Measurements from ENCODE around the gene CDHR4.
"Not testable (repeated sequence)": the region's sequence is repeated elsewhere in the genome, so short reads cannot be mapped to it uniquely, and the experiment has no call there.

CDHR4 gene

DNA sequence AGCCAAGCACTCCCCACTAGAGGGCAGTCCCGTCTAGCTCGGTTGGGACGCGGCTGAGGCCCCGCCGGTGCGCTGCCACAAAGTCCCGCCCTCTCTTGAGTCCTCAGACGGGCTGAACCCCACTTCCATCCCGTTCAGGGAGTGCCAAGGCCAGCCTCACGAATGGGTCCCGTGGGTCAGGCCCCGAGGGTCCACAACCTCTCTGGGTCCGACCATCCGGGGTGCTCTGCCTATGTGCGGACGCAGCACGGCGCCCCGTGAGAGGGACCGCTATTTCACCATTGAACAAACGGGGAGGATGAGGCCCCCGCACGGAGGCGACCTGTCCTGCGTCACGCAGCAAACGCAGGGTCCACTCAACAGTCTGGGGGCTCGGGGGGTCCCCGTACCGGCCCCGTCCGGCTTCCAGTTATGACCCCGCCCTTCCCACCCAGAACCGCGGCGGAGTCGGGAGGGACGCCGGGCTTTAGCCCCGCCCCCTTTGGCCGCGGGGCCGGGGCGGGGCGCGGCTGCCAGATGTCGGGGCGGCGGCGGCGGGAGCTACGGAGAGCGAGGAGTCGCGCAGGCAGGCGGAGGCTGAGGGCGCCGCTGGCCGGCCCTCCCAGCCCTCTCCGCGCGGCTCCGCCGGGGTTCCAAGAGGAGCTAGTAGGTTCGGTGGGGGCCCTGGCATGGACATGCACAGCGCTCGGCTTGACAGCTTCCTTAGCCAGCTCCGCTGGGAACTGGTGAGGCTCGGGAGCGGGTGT lies 3.2 kb upstream of the CDHR4 start, which contains the start of gene INKA1:
Gene INKA1, plus strand, starts transcription at position 543 of the 746 bp plus-strand sequence. Its CDS starts 132 bp downstream, at position 675.
- peak; percentile 83 for DNase-seq

- DNase-seq = no peak
Measured at GRCh38 chr3:49801160-49801559, 1.5 kb upstream of the CDHR4 start.

- DNase-seq = no peak
Measured at GRCh38 chr3:49799105-49799504, 568 bp downstream of the CDHR4 start.

- no peak for DNase-seq
Measured at GRCh38 chr3:49794926-49795905, 4.5 kb downstream of the CDHR4 start.

- no peak for DNase-seq
Measured at GRCh38 chr3:49794431-49794830, 5.2 kb downstream of the CDHR4 start.

- DNase-seq = no peak
Measured at GRCh38 chr3:49793486-49794085, 6.1 kb downstream of the CDHR4 start.

DNA sequence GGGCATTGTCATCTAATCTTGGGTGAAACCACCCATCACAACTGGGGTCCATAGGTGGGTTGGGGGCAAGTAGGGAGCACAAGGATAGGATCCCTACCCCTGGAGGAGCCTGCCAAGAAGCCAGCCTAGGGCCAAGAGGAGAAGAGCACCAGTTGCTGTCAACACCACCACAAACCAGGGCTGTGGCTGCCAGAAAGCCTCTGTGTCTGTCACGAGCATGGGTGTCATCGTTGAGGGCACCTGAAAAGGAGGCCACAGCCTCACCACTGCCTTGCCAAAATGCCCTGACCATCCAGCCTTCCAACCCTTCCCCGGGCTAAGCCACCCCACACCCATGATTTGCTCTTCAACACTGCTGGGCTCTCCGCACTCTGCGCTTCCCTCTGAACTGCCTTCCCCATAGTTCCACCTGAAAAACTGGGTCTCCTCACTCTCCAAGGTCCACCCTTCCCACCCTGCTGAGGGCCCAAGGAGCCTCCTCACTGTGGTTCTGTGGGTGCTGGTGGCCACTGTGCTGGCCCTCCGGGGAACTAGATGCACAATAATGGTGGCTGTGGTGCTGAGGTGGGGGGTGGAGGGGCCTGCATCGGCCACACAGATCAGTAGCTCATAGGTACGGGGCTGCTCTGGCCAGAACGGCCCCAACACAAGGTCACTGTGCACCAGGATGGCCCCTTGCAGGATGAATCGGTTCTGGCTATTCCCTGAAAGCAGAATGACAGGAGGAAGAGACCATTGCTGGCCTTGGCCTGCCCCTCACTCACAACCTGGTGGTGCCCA lies 7.1 kb downstream of the CDHR4 start:
- DNase-seq = no peak

- DNase-seq = no peak
Measured at GRCh38 chr3:49791571-49791970, 8.1 kb downstream of the CDHR4 start.

DNA sequence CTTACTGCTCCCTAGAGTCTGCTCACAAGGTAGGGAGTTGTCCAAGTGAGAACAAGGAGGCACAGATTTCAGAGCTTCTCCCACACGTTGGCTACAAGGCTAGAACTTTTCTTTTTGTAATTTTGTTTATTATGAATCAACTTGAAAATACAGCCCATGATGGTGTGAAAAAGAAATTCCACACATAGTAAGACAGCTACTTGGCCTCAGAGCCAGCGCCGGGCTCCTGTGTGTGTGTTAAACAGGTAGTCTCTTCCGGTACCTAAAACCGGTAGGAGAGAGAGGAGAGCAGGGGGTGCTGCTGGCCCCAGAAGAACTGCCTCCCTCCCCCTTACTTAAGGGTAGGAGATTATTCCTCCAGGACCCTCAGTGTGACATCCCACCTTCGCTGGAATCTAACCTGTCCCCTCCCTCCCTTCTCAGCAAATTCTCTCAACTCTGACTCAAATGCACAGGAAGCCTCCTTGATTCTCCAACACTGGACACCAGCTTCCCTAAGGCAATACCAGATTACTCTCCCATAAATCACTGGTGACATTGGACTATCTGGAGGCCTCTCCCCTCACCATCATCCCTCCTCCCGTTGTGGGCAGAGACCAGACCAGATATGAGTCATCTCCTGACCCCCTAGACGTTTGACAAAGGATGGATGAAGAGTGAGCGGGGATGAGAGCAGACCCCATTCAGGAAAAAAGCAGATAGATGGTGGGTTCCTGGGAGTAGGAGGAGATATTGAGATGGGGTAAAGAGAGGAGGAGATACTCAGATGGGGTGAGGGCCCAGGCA lies 8.9 kb downstream of the CDHR4 start:
- DNase-seq = no peak

- DNase-seq = no peak
Measured at GRCh38 chr3:49788056-49788455, 11.6 kb downstream of the CDHR4 start.

GRCh38 chr3:49787536-49787935 lies 12.1 kb downstream of the CDHR4 start:
- no peak for DNase-seq

GRCh38 chr3:49787182-49787464 lies 12.6 kb downstream of the CDHR4 start:
- no peak for DNase-seq

DNA sequence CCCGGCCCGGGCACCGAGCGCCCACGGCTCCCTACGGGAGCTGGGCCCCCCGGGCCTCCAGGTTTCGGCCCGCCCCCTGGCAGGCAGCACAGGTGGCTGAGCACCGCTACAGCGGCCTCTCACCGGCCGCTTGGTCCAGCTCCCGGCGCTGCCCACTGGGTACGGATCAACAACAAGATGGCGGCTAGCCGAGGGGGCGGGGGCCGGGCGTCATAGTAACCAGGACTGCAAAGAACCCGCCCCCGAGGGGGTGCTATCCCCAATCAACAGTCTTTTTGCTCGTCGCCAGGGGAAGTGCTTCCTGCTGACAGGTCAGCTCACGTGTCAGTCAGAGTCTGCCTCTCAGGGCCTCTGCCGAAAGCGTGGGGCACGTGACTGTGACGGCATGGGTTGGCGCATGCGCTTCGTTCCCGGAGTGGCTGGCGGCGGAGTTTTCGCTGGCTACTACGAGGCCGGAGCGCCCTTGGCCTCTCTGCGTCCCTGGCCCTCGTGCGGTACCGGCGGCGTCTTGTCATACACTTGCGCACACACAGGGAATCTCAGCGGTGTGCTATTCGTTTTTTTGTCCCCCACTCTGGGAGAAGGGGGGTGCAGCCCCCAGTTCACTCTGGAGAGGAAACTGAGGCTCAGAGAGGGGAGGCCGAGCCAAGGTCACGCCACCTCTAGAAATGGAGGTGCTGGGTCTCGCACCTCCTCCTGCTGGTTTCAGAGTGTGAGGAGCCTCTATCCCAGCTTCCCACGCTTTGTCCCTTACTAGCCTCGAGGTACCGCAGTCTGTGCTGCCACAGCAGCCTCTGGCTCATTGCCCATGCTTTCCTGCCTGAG lies 13.1 kb downstream of the CDHR4 start, which contains the start of gene IP6K1:
Gene IP6K1, minus strand, starts transcription at position 186 of the 825 bp plus-strand sequence. CDS start 38,502 bp downstream, outside the sequence.
- peak; percentile 99 for DNase-seq

DNA sequence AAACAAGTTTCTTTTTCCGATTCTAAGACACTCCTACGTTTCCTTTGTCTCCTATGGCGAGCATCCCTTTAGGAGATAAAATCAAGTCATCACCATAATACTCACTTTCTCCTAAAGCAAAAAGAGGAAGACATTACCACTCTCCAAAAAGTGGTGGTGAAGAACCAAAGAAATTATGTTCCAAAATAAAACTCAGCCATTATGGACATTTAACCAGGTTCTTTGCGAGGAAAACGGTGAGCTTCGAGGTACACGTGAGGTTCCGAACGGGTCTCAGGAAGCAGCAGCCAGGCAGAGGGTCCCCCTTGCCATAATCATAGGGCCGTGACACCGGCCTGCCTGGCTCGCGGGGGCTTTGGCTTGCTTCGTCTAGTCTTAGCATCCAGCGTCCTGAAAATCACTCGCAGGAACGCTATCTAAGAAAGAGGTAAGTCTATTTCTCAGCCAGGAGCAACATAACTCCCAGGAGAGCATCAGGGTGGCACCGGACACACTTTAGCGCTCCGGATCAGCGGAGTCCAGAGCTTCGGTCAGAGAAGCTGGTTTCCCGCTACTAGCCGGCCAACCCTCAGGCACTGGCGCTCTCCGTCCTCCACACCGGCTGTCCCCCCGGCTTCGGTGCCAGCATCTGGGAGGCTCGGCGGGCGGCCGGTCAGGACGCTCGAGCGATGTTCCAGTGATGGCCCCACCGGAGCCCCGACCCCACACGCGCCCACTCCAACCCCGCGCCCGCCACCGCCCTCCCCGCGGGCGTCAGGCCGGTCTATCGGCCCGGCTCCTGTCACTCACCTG lies 13.9 kb downstream of the CDHR4 start:
- DNase-seq = no peak

- DNase-seq = not testable (repeated sequence)
Measured at GRCh38 chr3:49782277-49782676, 17.4 kb downstream of the CDHR4 start.

DNA sequence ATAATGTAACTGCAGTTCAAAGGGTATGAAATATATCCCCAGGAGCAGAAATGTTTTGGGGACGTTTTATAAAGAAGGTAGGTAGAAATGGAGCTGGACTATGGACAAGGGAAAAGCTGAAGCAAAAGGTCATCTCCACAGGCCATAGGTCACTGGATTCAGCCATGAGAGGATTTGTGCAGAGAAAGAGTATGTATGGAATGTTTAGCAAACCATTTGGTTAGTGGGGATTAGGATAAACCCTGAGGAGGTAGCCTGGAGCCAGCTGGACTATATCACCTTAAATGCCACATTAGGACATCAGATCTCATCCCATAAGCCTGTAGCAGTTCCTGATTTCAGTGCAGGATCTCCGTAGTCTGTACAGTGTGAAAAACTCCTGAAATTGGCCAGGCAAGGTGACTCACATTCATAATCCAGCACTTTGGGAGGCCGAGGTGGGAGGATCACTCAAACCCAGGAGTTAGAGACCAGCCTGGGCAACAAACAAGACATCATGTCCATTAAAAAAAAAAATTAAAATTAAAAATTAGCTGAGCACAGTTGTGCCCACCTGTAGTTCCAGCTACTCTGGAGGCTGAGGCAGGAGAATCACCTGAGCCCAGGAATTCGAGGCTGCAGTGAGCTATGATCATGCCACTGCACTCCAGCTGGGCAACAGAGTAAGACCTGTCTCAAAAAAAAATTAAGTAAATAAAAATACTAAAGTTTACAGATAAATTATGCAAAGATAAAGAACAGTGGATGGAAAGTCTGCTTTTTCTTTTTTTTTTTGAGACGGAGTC lies 18.1 kb downstream of the CDHR4 start:
- no peak for DNase-seq

GRCh38 chr3:49780975-49781365 lies 18.7 kb downstream of the CDHR4 start:
- DNase-seq = not testable (repeated sequence)

GRCh38 chr3:49780080-49780974 lies 19.3 kb downstream of the CDHR4 start:
- no peak for DNase-seq

Measured in GDM1 (cell line).